ES-I3 (cell line): ENCODE measurements around the gene CAPN2.

ENCODE experiments used
- H3K36me3 ChIP-seq: 2 replicates; pipeline ENCODE4 v1.6.1; 2013; ENCODE audit warnings: mild to moderate bottlenecking, low read length, control low read depth, moderate library complexity; ENCODE audit not compliant: insufficient read depth
- H3K4me1 ChIP-seq: 2 replicates; pipeline ENCODE4 v1.6.1; 2013; ENCODE audit warnings: mild to moderate bottlenecking, control low read depth, low read length; ENCODE audit not compliant: insufficient read depth
- H3K9ac ChIP-seq: 2 replicates; pipeline ENCODE4 v1.6.1; 2013; ENCODE audit warnings: low read depth, mild to moderate bottlenecking, low read length, moderate library complexity
- H3K9me3 ChIP-seq: 2 replicates; pipeline ENCODE4 v1.6.1; 2013; ENCODE audit warnings: mild to moderate bottlenecking, low read length, moderate library complexity; ENCODE audit not compliant: control insufficient read depth, insufficient read depth

Gene CAPN2

GRCh38 chr1:223708651-223709268 is 3.6 kb upstream of the CAPN2 start:
- Histone ChIP-seq H3K9me3 (no peaks in the 10 kb centered on the region), H3K9ac (no peak overlapping the region), H3K4me1 (peaks cover 35% of the 10 kb centered on the region), H3K36me3 (no peaks in the 10 kb centered on the region)

GRCh38 chr1:223709598-223709997 is 2.7 kb upstream of the CAPN2 start:
- H3K9ac ChIP-seq: no peak overlapping the region

GRCh38 chr1:223710179-223711133 is 1.9 kb upstream of the CAPN2 start:
- Histone ChIP-seq H3K9me3 (no peaks in the 10 kb centered on the region), H3K36me3 (no peaks in the 10 kb centered on the region), H3K4me1 (peaks cover 44% of the 10 kb centered on the region), H3K9ac (no peak overlapping the region)

More at GRCh38 chr1:223709598-223709997, 2.7 kb upstream of the CAPN2 start:
- Histone ChIP-seq H3K9me3 (no peaks in the 10 kb centered on the region), H3K36me3 (no peaks in the 10 kb centered on the region), H3K4me1 (peaks cover 40% of the 10 kb centered on the region)

GRCh38 chr1:223711173-223711572 is 1.2 kb upstream of the CAPN2 start:
- Histone ChIP-seq H3K9me3 (no peaks in the 10 kb centered on the region), H3K36me3 (no peaks in the 10 kb centered on the region; the same call in 1 of the 2 replicates), H3K9ac (no peak overlapping the region), H3K4me1 (peaks cover 50% of the 10 kb centered on the region)

GRCh38 chr1:223711747-223712193 is 569 bp upstream of the CAPN2 start:
- Histone ChIP-seq H3K9ac (peak overlapping the region; percentile 70; the same call in 1 of the 2 replicates), H3K4me1 (peaks cover 50% of the 10 kb centered on the region)

GRCh38 chr1:223712850-223713474 is 623 bp downstream of the CAPN2 start:
- H3K9ac ChIP-seq: peak overlapping the region; percentile 70
- H3K36me3 ChIP-seq: no peaks in the 10 kb centered on the region; the same call in 1 of the 2 replicates
- peaks cover 47% of the 10 kb centered on the region for H3K4me1 ChIP-seq
- H3K9me3 ChIP-seq: no peaks in the 10 kb centered on the region

More at GRCh38 chr1:223711747-223712193, 569 bp upstream of the CAPN2 start:
- Histone ChIP-seq H3K36me3 (no peaks in the 10 kb centered on the region; the same call in 1 of the 2 replicates), H3K9me3 (no peaks in the 10 kb centered on the region)

- H3K9ac ChIP-seq: peak overlapping the region; percentile 70; the same call in 1 of the 2 replicates
- no peaks in the 10 kb centered on the region; the same call in 1 of the 2 replicates for H3K36me3 ChIP-seq
- H3K4me1 ChIP-seq: peaks cover 53% of the 10 kb centered on the region
- H3K9me3 ChIP-seq: no peaks in the 10 kb centered on the region
Measured at GRCh38 chr1:223713546-223714420, 1.4 kb downstream of the CAPN2 start.

GRCh38 chr1:223714421-223714724 is 2.0 kb downstream of the CAPN2 start:
- Histone ChIP-seq H3K4me1 (peaks cover 51% of the 10 kb centered on the region), H3K9ac (no peak overlapping the region; the same call in 1 of the 2 replicates), H3K36me3 (no peaks in the 10 kb centered on the region; the same call in 1 of the 2 replicates), H3K9me3 (no peaks in the 10 kb centered on the region)

- H3K4me1 ChIP-seq: peaks cover 53% of the 10 kb centered on the region
- peak overlapping the region; percentile 9; the same call in 1 of the 2 replicates for H3K9ac ChIP-seq
- no peaks in the 10 kb centered on the region for H3K9me3 ChIP-seq
- peaks cover 2% of the 10 kb centered on the region; the same call in 1 of the 2 replicates for H3K36me3 ChIP-seq
Measured at GRCh38 chr1:223714849-223715603, 2.7 kb downstream of the CAPN2 start.

- Histone ChIP-seq H3K4me1 (peaks cover 53% of the 10 kb centered on the region), H3K9ac (peak overlapping the region; percentile 9; the same call in 1 of the 2 replicates), H3K9me3 (no peaks in the 10 kb centered on the region), H3K36me3 (peaks cover 2% of the 10 kb centered on the region; the same call in 1 of the 2 replicates)
Measured at GRCh38 chr1:223715604-223716172, 3.3 kb downstream of the CAPN2 start.

- no peak overlapping the region for H3K9ac ChIP-seq
Measured at GRCh38 chr1:223716302-223716862, 4.0 kb downstream of the CAPN2 start.

GRCh38 chr1:223717123-223717522 is 4.8 kb downstream of the CAPN2 start:
- Histone ChIP-seq H3K9ac (no peak overlapping the region), H3K4me1 (peaks cover 48% of the 10 kb centered on the region), H3K36me3 (peaks cover 5% of the 10 kb centered on the region; the same call in 1 of the 2 replicates), H3K9me3 (no peaks in the 10 kb centered on the region)

More at GRCh38 chr1:223716302-223716862, 4.0 kb downstream of the CAPN2 start:
- Histone ChIP-seq H3K36me3 (peaks cover 5% of the 10 kb centered on the region; the same call in 1 of the 2 replicates), H3K4me1 (peaks cover 48% of the 10 kb centered on the region), H3K9me3 (no peaks in the 10 kb centered on the region)
